ENCODE results near the gene RTTN. TPM values are rescaled to one million over a fixed set of nuclear protein-coding genes. Genes with fewer than 3 reads are reported as not detected.
"Not testable (repeated sequence)": the region's sequence is repeated elsewhere in the genome, so short reads cannot be mapped to it uniquely, and the experiment has no call there.

Gene RTTN
- polyA plus RNA-seq: 5.0 TPM

GRCh38 chr18:70205421-70206397 is at the start of gene RTTN:
RTTN (minus strand) TSS chr18:70205687; CDS start chr18:70205658, 29 bp downstream.
- Mint-ChIP-seq H3K4me3 (peak within 1 kb of the TSS; percentile 91 to 99 (median 96)), H3K27ac (peak within 1 kb of the TSS; percentile 82 to 100 (median 98)), H3K36me3 (peaks cover 3% of the 10 kb centered on the region), H3K4me1 (peaks cover 15 to 18% (median 17%) of the 10 kb centered on the region in 3 donors), H3K9me3 (no peaks in the 10 kb centered on the region), H3K27me3 (no peaks in the 10 kb centered on the region)

- peaks cover 0 to 2% (median 1%) of the 10 kb centered on the region in 3 donors for H3K9me3 Mint-ChIP-seq
- H3K27ac Mint-ChIP-seq: no peak overlapping the region
- peaks cover 2% of the 10 kb centered on the region for H3K36me3 Mint-ChIP-seq
- H3K27me3 Mint-ChIP-seq: no peaks in the 10 kb centered on the region
- no peak overlapping the region for H3K4me3 Mint-ChIP-seq
- no peaks in the 10 kb centered on the region for H3K4me1 Mint-ChIP-seq
These were observed 45.3 kb upstream of the RTTN start for GRCh38 chr18:70250781-70251180.

- H3K27me3 Mint-ChIP-seq, H3K4me1 Mint-ChIP-seq, H3K36me3 Mint-ChIP-seq, H3K4me3 Mint-ChIP-seq, H3K27ac Mint-ChIP-seq, H3K9me3 Mint-ChIP-seq: not testable (repeated sequence)
These were observed 44.4 kb upstream of the RTTN start for GRCh38 chr18:70249861-70250260.

- Mint-ChIP-seq H3K36me3 (peaks cover 2% of the 10 kb centered on the region), H3K27ac (no peak overlapping the region), H3K4me3 (no peak overlapping the region), H3K4me1 (no peaks in the 10 kb centered on the region), H3K9me3 (peaks cover 0 to 2% (median 1%) of the 10 kb centered on the region in 3 donors), H3K27me3 (no peaks in the 10 kb centered on the region)
These were observed 43.6 kb upstream of the RTTN start for GRCh38 chr18:70249118-70249517.

- H3K9me3 Mint-ChIP-seq: peaks cover 0 to 2% (median 1%) of the 10 kb centered on the region in 3 donors
- peaks cover 2% of the 10 kb centered on the region for H3K36me3 Mint-ChIP-seq
- no peak overlapping the region for H3K4me3 Mint-ChIP-seq
- H3K4me1 Mint-ChIP-seq: no peaks in the 10 kb centered on the region
- peaks cover 2% of the 10 kb centered on the region for H3K27me3 Mint-ChIP-seq
- H3K27ac Mint-ChIP-seq: no peak overlapping the region
These were observed 40.6 kb upstream of the RTTN start for GRCh38 chr18:70246061-70246466.

- Mint-ChIP-seq H3K27ac (no peak overlapping the region), H3K9me3 (peaks cover 0 to 2% (median 0%) of the 10 kb centered on the region in 3 donors), H3K27me3 (peaks cover 2% of the 10 kb centered on the region), H3K4me3 (no peak overlapping the region), H3K4me1 (no peaks in the 10 kb centered on the region), H3K36me3 (peaks cover 2% of the 10 kb centered on the region)
These were observed 37.8 kb upstream of the RTTN start for GRCh38 chr18:70243131-70243929.

- H3K36me3 Mint-ChIP-seq, H3K27ac Mint-ChIP-seq, H3K9me3 Mint-ChIP-seq, H3K4me1 Mint-ChIP-seq, H3K4me3 Mint-ChIP-seq: not testable (repeated sequence)
- H3K27me3 Mint-ChIP-seq: peaks cover 12% of the 10 kb centered on the region
These were observed 31.4 kb upstream of the RTTN start for GRCh38 chr18:70236921-70237320.

GRCh38 chr18:70235478-70235877 is 30.0 kb upstream of the RTTN start:
- Mint-ChIP-seq H3K9me3 (peaks cover 0 to 2% (median 0%) of the 10 kb centered on the region in 3 donors), H3K36me3 (no peaks in the 10 kb centered on the region), H3K27ac (no peak overlapping the region), H3K27me3 (peaks cover 15% of the 10 kb centered on the region), H3K4me3 (no peak overlapping the region), H3K4me1 (no peaks in the 10 kb centered on the region)

GRCh38 chr18:70234667-70235459 is 29.4 kb upstream of the RTTN start:
- H3K9me3 Mint-ChIP-seq: peaks cover 0 to 2% (median 0%) of the 10 kb centered on the region in 3 donors
- H3K4me1 Mint-ChIP-seq: no peaks in the 10 kb centered on the region
- peaks cover 15% of the 10 kb centered on the region for H3K27me3 Mint-ChIP-seq
- no peaks in the 10 kb centered on the region for H3K36me3 Mint-ChIP-seq
- H3K27ac Mint-ChIP-seq: no peak overlapping the region
- H3K4me3 Mint-ChIP-seq: no peak overlapping the region

- Mint-ChIP-seq H3K4me1 (no peaks in the 10 kb centered on the region), H3K9me3 (peaks cover 0 to 2% (median 0%) of the 10 kb centered on the region in 3 donors), H3K36me3 (no peaks in the 10 kb centered on the region), H3K27me3 (peaks cover 15% of the 10 kb centered on the region), H3K27ac (no peak overlapping the region), H3K4me3 (no peak overlapping the region)
These were observed 28.5 kb upstream of the RTTN start for GRCh38 chr18:70233974-70234373.

- no peaks in the 10 kb centered on the region for H3K4me1 Mint-ChIP-seq
- H3K4me3 Mint-ChIP-seq: no peak overlapping the region
- H3K9me3 Mint-ChIP-seq: peaks cover under 1 to 8% (median 2%) of the 10 kb centered on the region in 3 donors
- no peak overlapping the region for H3K27ac Mint-ChIP-seq
- H3K27me3 Mint-ChIP-seq: peaks cover 15% of the 10 kb centered on the region
- H3K36me3 Mint-ChIP-seq: no peaks in the 10 kb centered on the region
These were observed 26.8 kb upstream of the RTTN start for GRCh38 chr18:70232261-70232660.

- Mint-ChIP-seq H3K36me3 (no peaks in the 10 kb centered on the region), H3K9me3 (peaks cover 4 to 12% (median 4%) of the 10 kb centered on the region in 3 donors), H3K27ac (no peak overlapping the region), H3K4me1 (no peaks in the 10 kb centered on the region), H3K4me3 (no peak overlapping the region), H3K27me3 (peaks cover 6% of the 10 kb centered on the region)
These were observed 24.2 kb upstream of the RTTN start for GRCh38 chr18:70229639-70230038.

- no peak overlapping the region for H3K4me3 Mint-ChIP-seq
- no peaks in the 10 kb centered on the region for H3K36me3 Mint-ChIP-seq
- peaks cover 4 to 12% (median 7%) of the 10 kb centered on the region in 3 donors for H3K9me3 Mint-ChIP-seq
- H3K27ac Mint-ChIP-seq: no peak overlapping the region
- H3K4me1 Mint-ChIP-seq: no peaks in the 10 kb centered on the region
- H3K27me3 Mint-ChIP-seq: peaks cover 12% of the 10 kb centered on the region
These were observed 23.0 kb upstream of the RTTN start for GRCh38 chr18:70228536-70228935.

GRCh38 chr18:70227438-70227837 is 22.0 kb upstream of the RTTN start:
- Mint-ChIP-seq H3K27me3 (peaks cover 20% of the 10 kb centered on the region), H3K36me3 (no peaks in the 10 kb centered on the region), H3K4me3 (no peak overlapping the region), H3K27ac (no peak overlapping the region), H3K4me1 (no peaks in the 10 kb centered on the region), H3K9me3 (peaks cover 4 to 12% (median 7%) of the 10 kb centered on the region in 3 donors)
